H9 (cell line): ENCODE results near the gene TECRL. TPM values are rescaled to one million over a fixed set of nuclear protein-coding genes. Genes with fewer than 3 reads are reported as not detected.

Experiments
- DNase-seq: peaks from one replicate; pipeline ENCODE4 v3.0.0-alpha.2; 2017
- H2AFZ ChIP-seq: one replicate; pipeline ENCODE4 v1.6.1; 2013; ENCODE audit warnings: mild to moderate bottlenecking, low read length, control low read depth, moderate library complexity
- H2AK5ac ChIP-seq: 2 replicates; pipeline ENCODE4 v1.6.1; 2013; ENCODE audit warnings: low read length, control low read depth, mixed read lengths; ENCODE audit not compliant: insufficient read length
- H2BK120ac ChIP-seq: one replicate; pipeline ENCODE4 v1.6.1; 2013; ENCODE audit warnings: low read depth, mild to moderate bottlenecking, low read length, control low read depth, inconsistent platforms; ENCODE audit not compliant: poor library complexity, severe bottlenecking
- H2BK12ac ChIP-seq: 2 replicates; pipeline ENCODE4 v1.6.1; 2013; ENCODE audit warnings: low read length, control low read depth, mixed read lengths, low read depth; ENCODE audit not compliant: insufficient read length
- H2BK15ac ChIP-seq: 2 replicates; pipeline ENCODE4 v1.6.1; 2013; ENCODE audit warnings: low read depth, low read length, control low read depth
- H2BK20ac ChIP-seq: one replicate; pipeline ENCODE4 v1.6.1; 2013; ENCODE audit warnings: low read depth, mild to moderate bottlenecking, low read length, control low read depth, inconsistent platforms; ENCODE audit not compliant: poor library complexity, severe bottlenecking
- H2BK5ac ChIP-seq: 2 replicates; pipeline ENCODE4 v1.6.1; 2013; ENCODE audit warnings: low read length, control low read depth, mixed read lengths; ENCODE audit not compliant: insufficient read length
- H3K14ac ChIP-seq: 2 replicates; pipeline ENCODE4 v1.6.1; 2013; ENCODE audit warnings: low read length, control low read depth; ENCODE audit not compliant: insufficient read depth
- H3K18ac ChIP-seq: 2 replicates; pipeline ENCODE4 v1.6.1; 2013; ENCODE audit warnings: low read depth, mild to moderate bottlenecking, mixed read lengths, low read length, control low read depth; ENCODE audit not compliant: insufficient read length
- H3K23ac ChIP-seq: 2 replicates; pipeline ENCODE4 v1.6.1; 2013; ENCODE audit warnings: low read length, control low read depth, mixed read lengths, low read depth; ENCODE audit not compliant: insufficient read length
- H3K23me2 ChIP-seq: 2 replicates; pipeline ENCODE4 v1.6.1; 2013; ENCODE audit warnings: low read depth, mild to moderate bottlenecking, mixed read lengths, low read length, control low read depth; ENCODE audit not compliant: insufficient read length, poor library complexity, severe bottlenecking
- H3K27ac ChIP-seq: 2 replicates; pipeline ENCODE4 v1.5.1; 2013; ENCODE audit warnings: low read length, control low read depth, mixed read lengths, low read depth; ENCODE audit not compliant: insufficient read length
- H3K27me3 ChIP-seq: 2 replicates; pipeline ENCODE4 v1.6.1; 2013; ENCODE audit warnings: low read length, control low read depth, inconsistent platforms; ENCODE audit not compliant: insufficient read depth
- H3K4ac ChIP-seq: 2 replicates; pipeline ENCODE4 v1.6.1; 2013; ENCODE audit warnings: low read depth, mild to moderate bottlenecking, control low read depth, inconsistent platforms, low read length, moderate library complexity
- H3K4me1 ChIP-seq: 2 replicates; pipeline ENCODE4 v1.6.1; 2013; ENCODE audit warnings: low read length, control low read depth, inconsistent platforms; ENCODE audit not compliant: insufficient read depth
- H3K4me2 ChIP-seq: 2 replicates; pipeline ENCODE4 v1.6.1; 2013; ENCODE audit warnings: low read length, control low read depth, mixed read lengths; ENCODE audit not compliant: insufficient read length, insufficient read depth
- H3K56ac ChIP-seq: 2 replicates; pipeline ENCODE4 v1.6.1; 2013; ENCODE audit warnings: low read depth, mild to moderate bottlenecking, mixed read lengths, low read length, control low read depth; ENCODE audit not compliant: insufficient read length
- H3K79me1 ChIP-seq: 2 replicates; pipeline ENCODE4 v1.6.1; 2013; ENCODE audit warnings: low read depth, mild to moderate bottlenecking, moderate library complexity, low read length, control low read depth, inconsistent platforms; ENCODE audit not compliant: insufficient read depth, poor library complexity, severe bottlenecking
- H3K79me2 ChIP-seq: 2 replicates; pipeline ENCODE4 v1.6.1; 2013; ENCODE audit warnings: low read length, control low read depth, inconsistent platforms; ENCODE audit not compliant: insufficient read depth
- H3K9ac ChIP-seq: 2 replicates; pipeline ENCODE4 v1.6.1; 2013; ENCODE audit warnings: low read length, control low read depth, mixed read lengths; ENCODE audit not compliant: insufficient read length; ENCODE audit errors: extremely low read depth
- H3K9me3 ChIP-seq: one replicate; pipeline ENCODE4 v1.6.1; 2013; ENCODE audit warnings: low read depth, low read length, inconsistent platforms; ENCODE audit not compliant: control insufficient read depth
- H3T11ph ChIP-seq: one replicate; pipeline ENCODE4 v1.6.1; 2013; ENCODE audit warnings: mild to moderate bottlenecking, low read length, control low read depth, inconsistent platforms
- H4K20me1 ChIP-seq: one replicate; pipeline ENCODE4 v1.6.1; 2013; ENCODE audit not compliant: control insufficient read depth, insufficient read length, insufficient read depth
- H4K5ac ChIP-seq: 2 replicates; pipeline ENCODE4 v1.6.1; 2013; ENCODE audit warnings: low read depth, mild to moderate bottlenecking, mixed read lengths, low read length, control low read depth; ENCODE audit not compliant: insufficient read length
- H4K8ac ChIP-seq: replicated peaks from 2 replicates; pipeline ENCODE4 v1.6.1; 2013; ENCODE audit warnings: low read length, control low read depth, mixed read lengths, low read depth; ENCODE audit not compliant: insufficient read length
- H4K91ac ChIP-seq: 2 replicates; pipeline ENCODE4 v1.6.1; 2013; ENCODE audit warnings: low read depth, mild to moderate bottlenecking, moderate library complexity, mixed read lengths, low read length, control low read depth; ENCODE audit not compliant: insufficient read length
- H3K27ac Mint-ChIP-seq, 3 experiments: 2 replicates in 2 of 3; 3 replicates in 1 of 3; pipeline ENCODE4 v1.8.0; 2020 to 2021; ENCODE audit warnings: mixed read lengths in 3 of 3, mild to moderate bottlenecking in 1 of 3, moderate library complexity in 1 of 3
- H3K27me3 Mint-ChIP-seq: 2 replicates; pipeline ENCODE4 v1.8.0; 2021; ENCODE audit warnings: low read depth, mild to moderate bottlenecking, moderate library complexity, mixed read lengths
- H3K36me3 Mint-ChIP-seq, 3 experiments: 2 replicates in 2 of 3; 3 replicates in 1 of 3; pipeline ENCODE4 v1.8.0; 2020 to 2021; ENCODE audit warnings: low read depth in 3 of 3, mixed read lengths in 3 of 3; ENCODE audit not compliant: insufficient read depth in 1 of 3
- H3K4me1 Mint-ChIP-seq, 2 experiments: 2 replicates each; pipeline ENCODE4 v1.8.0; 2020; ENCODE audit warnings: mixed read lengths in 2 of 2
- H3K4me3 Mint-ChIP-seq, 2 experiments: 2 replicates in 1 of 2; 3 replicates in 1 of 2; pipeline ENCODE4 v1.8.0; 2020 to 2021; ENCODE audit warnings: mild to moderate bottlenecking in 2 of 2, mixed read lengths in 2 of 2, moderate library complexity in 1 of 2
- H3K9me3 Mint-ChIP-seq, 2 experiments: 2 replicates in 1 of 2; 3 replicates in 1 of 2; pipeline ENCODE4 v1.8.0; 2020; ENCODE audit warnings: mild to moderate bottlenecking in 2 of 2, mixed read lengths in 2 of 2, moderate library complexity in 1 of 2
- WGBS: extraction: QIAGEN DNeasy Blood & Tissue Kit; methylation state at CpG from one replicate; pipeline ENCODE4 v1.1.7; 2013; ENCODE audit warnings: missing lambda C conversion rate, low lambda C conversion rate, mixed read lengths; ENCODE audit not compliant: insufficient read length; ENCODE audit errors: extremely low coverage; 5-methylcytosine and 5-hydroxymethylcytosine counted together
- total RNA-seq: library from RNA; stranded (reverse); gene quantifications from 2 replicates; pipeline ENCODE4 v1.2.1, GENCODE V29; 2021
- TF ChIP-seq, protein P1 (sequence below): fragments of 200-600 bp; sonication (generic); conservative IDR thresholded peaks from 3 replicates; pipeline ENCODE4 v1.8.0; 2021; ENCODE audit warnings: antibody characterized with exemption, mild to moderate bottlenecking

The TECRL gene
- total RNA-seq, 1 experiment from 2014 or later = not detected

DNA sequence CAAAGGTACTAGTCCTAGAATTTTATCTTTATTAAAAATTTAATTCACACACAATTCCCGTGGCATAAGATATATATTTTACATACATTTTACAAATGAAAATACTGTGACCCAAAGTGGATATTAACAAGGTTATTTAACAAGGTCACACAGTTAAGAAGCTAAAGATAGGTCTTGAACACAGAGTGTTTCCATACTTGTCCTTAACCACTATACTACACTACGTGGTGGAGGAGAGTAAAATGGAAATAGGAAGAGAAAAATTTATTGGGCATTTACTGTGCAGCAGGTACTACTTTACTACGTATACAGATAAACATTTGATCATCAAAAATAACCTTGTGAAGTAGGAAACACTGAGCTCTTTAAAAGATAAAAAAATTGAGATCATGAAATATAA lies 14.8 kb downstream of the TECRL start:
- H3K27ac ChIP-seq = no peak overlapping the region
- no peak overlapping the region for H2AFZ ChIP-seq
- no peak overlapping the region for H3K4ac ChIP-seq
- no peak overlapping the region for H4K91ac ChIP-seq
- Mint-ChIP-seq H3K36me3 (peaks cover 0 to 12% (median 9%) of the 10 kb centered on the region in 3 experiments; a peak in 5 of 7 replicates), H3K27me3 (no peaks in the 10 kb centered on the region), H3K4me1 (peaks cover 0 to 4% of the 10 kb centered on the region in 2 experiments; a peak in 1 of 4 replicates), H3K9me3 (peaks cover 7 to 14% of the 10 kb centered on the region in 2 experiments), H3K4me3 (no peak overlapping the region), H3K27ac (no peak overlapping the region)
- no peaks in the 10 kb centered on the region for H3K4me1 ChIP-seq
- H4K5ac ChIP-seq = no peak overlapping the region
- WGBS = no CpG with 5 or more reads among the region's 3 CpGs
- H3K79me2 ChIP-seq = no peaks in the 10 kb centered on the region
- DNase-seq = no peak
- TF ChIP-seq, protein P1, sequence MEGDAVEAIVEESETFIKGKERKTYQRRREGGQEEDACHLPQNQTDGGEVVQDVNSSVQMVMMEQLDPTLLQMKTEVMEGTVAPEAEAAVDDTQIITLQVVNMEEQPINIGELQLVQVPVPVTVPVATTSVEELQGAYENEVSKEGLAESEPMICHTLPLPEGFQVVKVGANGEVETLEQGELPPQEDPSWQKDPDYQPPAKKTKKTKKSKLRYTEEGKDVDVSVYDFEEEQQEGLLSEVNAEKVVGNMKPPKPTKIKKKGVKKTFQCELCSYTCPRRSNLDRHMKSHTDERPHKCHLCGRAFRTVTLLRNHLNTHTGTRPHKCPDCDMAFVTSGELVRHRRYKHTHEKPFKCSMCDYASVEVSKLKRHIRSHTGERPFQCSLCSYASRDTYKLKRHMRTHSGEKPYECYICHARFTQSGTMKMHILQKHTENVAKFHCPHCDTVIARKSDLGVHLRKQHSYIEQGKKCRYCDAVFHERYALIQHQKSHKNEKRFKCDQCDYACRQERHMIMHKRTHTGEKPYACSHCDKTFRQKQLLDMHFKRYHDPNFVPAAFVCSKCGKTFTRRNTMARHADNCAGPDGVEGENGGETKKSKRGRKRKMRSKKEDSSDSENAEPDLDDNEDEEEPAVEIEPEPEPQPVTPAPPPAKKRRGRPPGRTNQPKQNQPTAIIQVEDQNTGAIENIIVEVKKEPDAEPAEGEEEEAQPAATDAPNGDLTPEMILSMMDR = no peak
- no peak overlapping the region for H3K14ac ChIP-seq
- H3K4me2 ChIP-seq = no peak overlapping the region
- H2BK12ac ChIP-seq = no peak overlapping the region
- H2BK20ac ChIP-seq = no peak overlapping the region
- H4K20me1 ChIP-seq = no peaks in the 10 kb centered on the region
- H3K23ac ChIP-seq = no peak overlapping the region
- H3K56ac ChIP-seq = no peak overlapping the region
- no peak overlapping the region for H2BK5ac ChIP-seq
- H3K27me3 ChIP-seq = no peaks in the 10 kb centered on the region
- no peak overlapping the region for H4K8ac ChIP-seq
- H2BK120ac ChIP-seq = no peak overlapping the region
- peaks cover 2% of the 10 kb centered on the region for H3K9me3 ChIP-seq
- no peak overlapping the region for H3K9ac ChIP-seq
- no peak overlapping the region for H2AK5ac ChIP-seq
- no peak overlapping the region for H3T11ph ChIP-seq
- H3K23me2 ChIP-seq = no peaks in the 10 kb centered on the region
- no peak overlapping the region for H3K18ac ChIP-seq
- H2BK15ac ChIP-seq = no peak overlapping the region
- H3K79me1 ChIP-seq = no peaks in the 10 kb centered on the region
